Epithelial cell of prostate (primary cell): ENCODE results near the gene RRAD.
"Not testable (repeated sequence)": the region's sequence is repeated elsewhere in the genome, so short reads cannot be mapped to it uniquely, and the experiment has no call there.

Source experiments
- DNase-seq: peaks from one replicate; pipeline ENCODE4 v3.0.0-alpha.2; 2011; ENCODE audit warnings: low read depth, low spot score
- H3K27ac ChIP-seq: fragments of 450-650 bp; 2 replicates; pipeline ENCODE4 v1.5.1; 2017; ENCODE audit warnings: mild to moderate bottlenecking

RRAD gene

DNA sequence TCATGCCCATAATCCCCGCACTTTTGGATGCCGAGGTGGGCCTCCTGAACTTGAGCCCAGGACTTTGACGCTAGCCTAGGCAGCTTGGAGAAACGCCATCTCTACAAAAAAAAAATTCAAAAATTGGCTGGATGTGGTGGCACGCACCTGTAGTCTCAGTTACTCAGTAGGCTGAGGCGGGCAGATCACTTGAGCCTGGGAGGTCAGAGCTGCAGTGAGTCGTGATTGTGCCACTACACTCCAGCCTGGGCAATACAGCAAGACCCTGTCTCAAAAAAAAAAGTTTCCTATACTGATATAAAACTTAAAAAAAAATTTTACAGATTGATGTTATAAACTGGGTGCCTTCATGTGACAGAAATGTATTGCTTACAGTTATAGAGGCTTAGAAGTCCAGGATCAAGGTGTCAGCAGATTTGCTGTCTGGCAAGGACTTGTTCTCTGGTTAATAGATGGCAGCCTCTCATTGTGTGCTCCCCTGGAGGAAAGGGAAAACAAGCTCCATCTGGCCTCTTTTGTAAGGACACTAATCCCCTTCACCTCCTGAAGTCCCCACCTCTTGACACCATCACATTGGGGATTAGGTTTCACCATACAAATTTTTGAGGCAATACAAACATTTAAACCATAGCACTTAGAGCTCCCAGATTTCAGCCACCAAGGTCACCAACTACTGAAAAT lies 27.2 kb upstream of the RRAD start:
- no peak for DNase-seq
- peak overlapping the region; percentile 2 for H3K27ac ChIP-seq

GRCh38 chr16:66950971-66951790 lies 25.8 kb upstream of the RRAD start:
- DNase-seq, result no peak
- H3K27ac ChIP-seq, result no peak overlapping the region

DNA sequence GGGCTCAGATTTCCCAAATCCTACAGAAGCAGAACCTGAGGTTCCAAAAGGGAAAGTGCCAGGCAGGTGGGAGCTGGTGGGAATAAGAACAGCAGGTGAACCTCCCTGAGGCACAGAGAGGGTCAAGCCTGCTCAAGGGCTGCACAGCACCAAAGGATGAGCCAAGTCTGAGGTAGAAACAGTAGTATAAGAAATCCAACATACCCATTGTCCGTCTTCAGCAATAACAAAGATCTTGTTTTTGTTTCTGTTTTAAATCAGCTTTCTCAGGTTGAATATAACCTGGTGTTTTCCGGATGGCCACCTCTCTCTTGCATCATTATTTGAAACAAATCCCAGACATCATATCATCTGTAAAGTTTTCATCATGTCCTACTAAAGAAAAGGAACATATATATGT lies 25.1 kb upstream of the RRAD start:
- H3K27ac ChIP-seq, result no peak overlapping the region
- DNase-seq, result no peak

DNA sequence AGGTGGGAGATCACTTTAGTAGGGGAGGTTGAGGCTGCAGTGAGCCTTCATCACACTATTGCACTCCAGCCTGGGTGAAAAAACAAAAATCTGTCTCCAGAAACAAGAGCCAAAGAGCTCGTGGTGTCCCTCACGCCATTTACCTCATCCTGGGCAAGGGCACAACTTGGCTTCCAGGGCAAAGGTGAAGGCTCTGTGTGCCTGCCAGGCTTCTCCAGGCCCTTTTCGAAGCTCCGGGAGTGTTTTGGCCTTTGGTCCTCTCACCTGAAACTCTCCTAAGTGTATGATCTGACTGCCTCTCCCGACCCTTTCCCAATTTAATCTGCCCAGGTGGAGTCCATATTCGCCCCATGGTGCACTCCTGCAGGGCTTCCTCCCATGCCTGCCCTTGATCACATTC lies 24.1 kb upstream of the RRAD start:
- H3K27ac ChIP-seq, result no peak overlapping the region
- DNase-seq, result no peak

DNA sequence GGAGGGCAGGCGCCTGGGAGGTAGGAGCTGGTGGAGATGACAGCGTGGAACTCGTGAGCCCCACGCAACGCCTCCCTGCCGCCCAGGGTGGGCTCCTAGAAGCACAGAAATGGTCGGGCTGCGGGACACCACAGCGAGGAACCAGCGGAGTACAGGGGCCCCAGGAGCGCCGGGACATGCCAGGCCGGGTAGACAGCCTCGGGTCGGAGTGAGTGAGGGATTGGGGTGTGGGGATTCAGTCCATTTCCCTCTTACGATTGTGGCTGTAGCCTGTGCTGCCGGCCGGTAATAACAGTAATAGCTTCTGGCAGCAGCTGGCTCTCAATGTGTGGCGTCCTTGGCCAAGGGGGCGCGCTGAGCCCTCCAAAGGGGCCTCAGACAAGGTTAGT lies 23.5 kb upstream of the RRAD start:
- no peak overlapping the region for H3K27ac ChIP-seq
- DNase-seq, result no peak

GRCh38 chr16:66948134-66948836 lies 22.9 kb upstream of the RRAD start:
- peak overlapping the region; percentile 58 for H3K27ac ChIP-seq
- DNase-seq, result no peak

- peak overlapping the region; percentile 58 for H3K27ac ChIP-seq
- peak; percentile 37 for DNase-seq
These were observed 22.1 kb upstream of the RRAD start for GRCh38 chr16:66947302-66948065.

- peak overlapping the region; percentile 7 for H3K27ac ChIP-seq
- no peak for DNase-seq
These were observed 21.6 kb upstream of the RRAD start for GRCh38 chr16:66946974-66947301.

- peak overlapping the region; percentile 7 for H3K27ac ChIP-seq
- no peak for DNase-seq
These were observed 21.2 kb upstream of the RRAD start for GRCh38 chr16:66946541-66946940.

DNA sequence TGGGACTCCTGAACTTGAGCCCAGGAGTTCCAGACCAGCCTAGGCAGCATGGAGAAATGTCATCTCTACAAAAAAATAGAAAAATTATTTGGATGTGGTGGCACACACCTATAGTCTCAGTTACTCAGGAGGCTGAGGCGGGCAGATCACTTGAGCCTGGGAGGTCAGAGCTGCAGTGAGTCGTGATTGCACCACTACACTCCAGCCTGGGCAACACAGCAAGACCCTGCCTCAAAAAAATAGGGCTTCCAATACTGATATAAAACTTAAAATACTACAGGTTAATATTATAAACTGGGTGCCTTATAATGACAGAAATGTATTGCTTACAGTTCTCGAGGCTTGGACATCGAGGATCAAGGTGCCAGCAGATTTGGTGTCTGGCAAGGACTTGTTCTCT lies 20.6 kb upstream of the RRAD start:
- H3K27ac ChIP-seq, result no peak overlapping the region
- DNase-seq, result no peak

DNA sequence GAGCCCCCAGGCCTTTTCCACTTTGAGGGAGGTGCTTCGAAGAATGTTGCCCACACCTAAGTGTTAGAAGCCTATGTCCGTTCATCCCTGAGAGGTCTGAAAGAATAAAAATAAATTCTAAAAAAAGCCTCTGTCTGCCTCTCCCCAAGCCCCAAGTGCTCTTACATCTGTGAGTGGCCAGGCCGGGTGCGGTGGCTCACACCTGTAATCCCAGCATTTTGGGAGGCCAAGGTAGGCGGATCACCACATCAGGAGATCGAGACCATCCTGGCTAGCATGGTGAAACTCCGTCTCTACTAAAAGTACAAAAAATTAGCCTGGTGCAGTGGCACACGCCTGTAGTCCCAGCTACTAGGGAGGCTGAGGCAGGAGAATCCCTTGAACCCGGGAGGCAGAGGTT lies 19.6 kb upstream of the RRAD start:
- not testable (repeated sequence) for H3K27ac ChIP-seq, DNase-seq

GRCh38 chr16:66944054-66944441 lies 18.7 kb upstream of the RRAD start:
- DNase-seq, result no peak
- no peak overlapping the region for H3K27ac ChIP-seq

DNA sequence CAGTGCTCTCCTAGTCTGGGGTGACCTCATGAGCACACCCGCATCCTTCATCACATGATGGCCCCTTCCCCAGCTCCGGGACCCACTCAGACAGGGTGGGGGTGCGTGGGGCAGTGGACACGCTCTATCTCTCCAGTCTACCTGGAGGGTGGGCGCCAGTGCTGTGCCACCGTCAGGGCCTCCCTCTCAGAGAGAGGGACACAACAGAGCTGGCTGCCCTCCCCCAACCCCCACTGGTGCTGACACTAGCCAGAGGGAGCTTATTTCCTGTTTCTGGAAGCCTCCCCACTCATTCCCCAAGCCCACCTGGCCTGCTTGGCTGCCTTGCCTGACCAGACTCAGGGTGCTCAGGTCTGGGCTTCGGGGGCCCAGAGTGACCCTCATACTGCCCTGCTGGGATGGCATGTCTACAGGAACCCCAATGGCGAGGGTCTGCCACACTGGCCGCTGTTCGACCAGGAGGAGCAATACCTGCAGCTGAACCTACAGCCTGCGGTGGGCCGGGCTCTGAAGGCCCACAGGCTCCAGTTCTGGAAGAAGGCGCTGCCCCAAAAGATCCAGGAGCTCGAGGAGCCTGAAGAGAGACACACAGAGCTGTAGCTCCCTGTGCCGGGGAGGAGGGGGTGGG lies 18.2 kb upstream of the RRAD start:
- no peak for DNase-seq
- H3K27ac ChIP-seq, result no peak overlapping the region

DNA sequence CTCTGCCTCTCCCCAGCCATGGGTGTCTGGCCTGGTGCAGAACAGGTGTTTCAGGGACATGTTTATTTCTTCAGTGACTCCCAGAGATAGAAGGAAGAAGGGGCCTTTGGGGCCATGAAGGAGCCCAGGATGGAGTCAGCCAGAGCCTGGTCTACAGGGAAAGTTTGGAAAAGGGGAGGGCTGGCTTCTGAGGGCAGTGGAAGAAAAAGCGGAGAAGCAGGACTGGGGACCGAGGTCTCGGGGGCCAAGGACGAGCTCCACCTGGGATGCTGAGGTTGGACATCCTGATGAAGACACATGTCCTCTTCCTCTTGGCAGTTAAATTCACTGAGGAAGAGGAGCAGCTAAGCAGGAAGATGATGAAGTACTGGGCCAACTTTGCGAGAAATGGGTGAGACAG lies 17.6 kb upstream of the RRAD start:
- H3K27ac ChIP-seq, result no peak overlapping the region
- no peak for DNase-seq

DNA sequence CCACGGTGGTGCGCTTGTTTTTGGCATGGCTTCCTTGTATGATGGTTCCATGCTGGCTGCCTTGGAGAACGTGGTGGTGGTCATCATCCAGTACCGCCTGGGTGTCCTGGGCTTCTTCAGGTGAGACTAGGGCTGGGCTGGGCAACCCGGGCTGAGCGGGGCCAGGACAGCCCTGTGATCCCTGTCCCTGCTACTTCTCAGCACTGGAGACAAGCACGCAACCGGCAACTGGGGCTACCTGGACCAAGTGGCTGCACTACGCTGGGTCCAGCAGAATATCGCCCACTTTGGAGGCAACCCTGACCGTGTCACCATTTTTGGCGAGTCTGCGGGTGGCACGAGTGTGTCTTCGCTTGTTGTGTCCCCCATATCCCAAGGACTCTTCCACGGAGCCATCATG lies 14.9 kb upstream of the RRAD start:
- no peak overlapping the region for H3K27ac ChIP-seq
- no peak for DNase-seq

- DNase-seq, result no peak
- no peak overlapping the region for H3K27ac ChIP-seq
These were observed 14.0 kb upstream of the RRAD start for GRCh38 chr16:66939366-66939765.

DNA sequence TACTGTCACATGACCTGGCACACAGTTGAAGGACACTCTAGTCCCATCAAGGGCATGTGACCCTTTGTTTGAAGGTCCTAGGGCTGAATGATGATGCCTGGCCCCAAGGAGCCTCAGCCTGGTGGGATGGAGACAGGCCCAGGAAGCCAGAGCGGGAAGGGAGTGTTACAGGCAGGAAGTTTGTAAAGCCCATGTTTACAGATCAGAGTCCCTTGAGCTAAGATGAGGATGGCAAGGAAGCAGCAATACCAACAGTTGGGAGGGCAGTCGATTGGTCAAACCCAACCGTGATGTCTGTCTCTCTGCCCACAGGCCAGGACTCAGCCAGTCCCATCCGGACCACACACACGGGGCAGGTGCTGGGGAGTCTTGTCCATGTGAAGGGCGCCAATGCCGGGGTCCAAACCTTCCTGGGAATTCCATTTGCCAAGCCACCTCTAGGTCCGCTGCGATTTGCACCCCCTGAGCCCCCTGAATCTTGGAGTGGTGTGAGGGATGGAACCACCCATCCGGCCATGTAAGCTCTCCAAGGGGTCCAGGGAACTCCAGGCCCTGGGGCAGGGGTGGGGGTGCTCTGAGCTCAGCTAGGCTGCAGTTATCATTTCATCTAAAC lies 12.5 kb upstream of the RRAD start:
- DNase-seq, result no peak

GRCh38 chr16:66936889-66937554 lies 11.7 kb upstream of the RRAD start:
- H3K27ac ChIP-seq, result no peak overlapping the region
- no peak for DNase-seq

More for the DNA sequence above, 12.5 kb upstream of the RRAD start:
- no peak overlapping the region for H3K27ac ChIP-seq

DNA sequence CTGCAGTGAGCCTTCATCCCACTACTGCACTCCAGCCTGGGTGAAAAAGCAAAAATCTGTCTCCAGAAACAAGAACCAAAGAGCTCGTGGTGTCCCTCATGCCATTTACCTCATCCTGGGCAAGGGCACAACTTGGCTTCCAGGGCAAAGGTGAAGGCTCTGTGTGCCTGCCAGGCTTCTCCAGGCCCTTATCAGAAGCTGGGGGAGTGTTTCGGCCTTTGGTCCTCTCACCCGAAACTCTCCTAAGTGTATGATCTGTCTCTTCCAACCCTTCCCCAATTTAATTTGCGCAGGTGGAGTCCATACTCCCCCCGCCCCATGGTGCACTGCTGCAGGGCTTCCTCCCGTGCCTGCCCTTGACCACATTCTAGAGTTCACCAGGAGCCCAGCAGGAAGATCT lies 11.1 kb upstream of the RRAD start:
- no peak for DNase-seq
- H3K27ac ChIP-seq, result peak overlapping the region; percentile 94
